PFSK-1 (cell line): ENCODE data around the gene MPDU1.
A peak's percentile ranks its signal among the peaks of the same experiment; 100 is the strongest.

Source experiments
- POLR2AphosphoS5 ChIP-seq: IDR thresholded peaks from 2 replicates; pipeline ENCODE4 v1.6.1; 2012; ENCODE audit warnings: low read depth, mild to moderate bottlenecking, control low read depth, low read length, moderate library complexity
- SIN3A ChIP-seq: IDR thresholded peaks from 2 replicates; pipeline ENCODE4 v1.6.1; 2012; ENCODE audit warnings: mild to moderate bottlenecking, low read length, moderate library complexity, borderline replicate concordance; ENCODE audit not compliant: insufficient read depth
- TF ChIP-seq, protein P1 (sequence below), 2 experiments: IDR thresholded peaks; 2 replicates each; pipeline versions ENCODE4 v1.6.1 to v1.8.0; 2011 to 2012; ENCODE audit warnings: low read depth in 2 of 2, low read length in 2 of 2, control low read depth in 1 of 2, inconsistent platforms in 1 of 2, mild to moderate bottlenecking in 1 of 2, moderate library complexity in 1 of 2; ENCODE audit not compliant: insufficient read depth in 1 of 2

DNA sequence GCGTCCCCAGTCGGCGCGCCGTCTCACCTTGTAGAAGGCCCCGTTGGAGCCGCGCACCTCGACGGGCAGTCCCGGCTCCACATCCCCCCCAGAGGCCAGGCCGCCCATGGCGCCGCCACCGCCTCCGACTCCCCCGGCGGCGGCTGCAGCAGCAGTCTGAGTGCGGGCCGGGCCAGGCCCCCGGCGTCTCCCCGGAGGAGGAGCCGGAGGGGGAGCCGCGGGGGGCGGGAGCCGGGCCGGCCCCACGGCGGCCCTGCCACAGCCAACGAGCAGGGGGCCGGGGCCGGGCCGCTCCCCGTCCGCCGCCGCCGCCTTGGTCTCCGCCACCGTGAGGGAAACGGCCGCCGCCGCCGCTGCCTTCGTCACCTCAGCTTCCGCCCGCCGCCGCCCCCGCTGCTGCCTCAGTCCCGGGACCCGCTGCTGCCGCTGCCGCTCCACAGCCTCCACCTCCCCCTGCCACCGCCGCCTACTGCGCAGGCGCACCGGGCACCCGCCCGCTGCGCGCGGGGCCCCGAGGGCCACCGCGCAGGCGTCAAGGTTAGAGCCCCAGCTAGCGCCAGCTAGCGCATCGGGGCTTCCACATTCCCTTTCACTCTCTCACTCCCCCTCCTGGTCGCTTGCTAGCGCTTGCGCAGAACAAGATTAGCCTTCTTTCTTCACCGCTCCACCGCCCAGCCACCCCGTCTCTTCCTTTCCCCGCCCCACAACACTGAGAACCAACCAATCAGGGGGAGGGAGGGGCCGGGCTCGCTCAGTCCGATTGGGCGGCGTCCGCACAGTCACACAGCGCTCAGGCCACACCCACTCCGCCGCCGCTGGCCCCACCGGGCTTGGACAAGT lies 31.0 kb downstream of the MPDU1 start, which contains the start of gene FXR2:
- TF ChIP-seq SIN3A (0 out of 2 replicates have a peak, but pooled peaks have one; percentile 72), POLR2AphosphoS5 (peak; percentile 77)
- TF ChIP-seq, protein P1, sequence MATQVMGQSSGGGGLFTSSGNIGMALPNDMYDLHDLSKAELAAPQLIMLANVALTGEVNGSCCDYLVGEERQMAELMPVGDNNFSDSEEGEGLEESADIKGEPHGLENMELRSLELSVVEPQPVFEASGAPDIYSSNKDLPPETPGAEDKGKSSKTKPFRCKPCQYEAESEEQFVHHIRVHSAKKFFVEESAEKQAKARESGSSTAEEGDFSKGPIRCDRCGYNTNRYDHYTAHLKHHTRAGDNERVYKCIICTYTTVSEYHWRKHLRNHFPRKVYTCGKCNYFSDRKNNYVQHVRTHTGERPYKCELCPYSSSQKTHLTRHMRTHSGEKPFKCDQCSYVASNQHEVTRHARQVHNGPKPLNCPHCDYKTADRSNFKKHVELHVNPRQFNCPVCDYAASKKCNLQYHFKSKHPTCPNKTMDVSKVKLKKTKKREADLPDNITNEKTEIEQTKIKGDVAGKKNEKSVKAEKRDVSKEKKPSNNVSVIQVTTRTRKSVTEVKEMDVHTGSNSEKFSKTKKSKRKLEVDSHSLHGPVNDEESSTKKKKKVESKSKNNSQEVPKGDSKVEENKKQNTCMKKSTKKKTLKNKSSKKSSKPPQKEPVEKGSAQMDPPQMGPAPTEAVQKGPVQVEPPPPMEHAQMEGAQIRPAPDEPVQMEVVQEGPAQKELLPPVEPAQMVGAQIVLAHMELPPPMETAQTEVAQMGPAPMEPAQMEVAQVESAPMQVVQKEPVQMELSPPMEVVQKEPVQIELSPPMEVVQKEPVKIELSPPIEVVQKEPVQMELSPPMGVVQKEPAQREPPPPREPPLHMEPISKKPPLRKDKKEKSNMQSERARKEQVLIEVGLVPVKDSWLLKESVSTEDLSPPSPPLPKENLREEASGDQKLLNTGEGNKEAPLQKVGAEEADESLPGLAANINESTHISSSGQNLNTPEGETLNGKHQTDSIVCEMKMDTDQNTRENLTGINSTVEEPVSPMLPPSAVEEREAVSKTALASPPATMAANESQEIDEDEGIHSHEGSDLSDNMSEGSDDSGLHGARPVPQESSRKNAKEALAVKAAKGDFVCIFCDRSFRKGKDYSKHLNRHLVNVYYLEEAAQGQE (IDR thresholded peaks at IDR 0.05; ENCODE audit: insufficient read depth in 1 of 2, low read depth in 2 of 2, low read length in 2 of 2) = no peak
